A549 (cell line): ENCODE data around the gene DENND2D. TPM values are rescaled to one million over a fixed set of nuclear protein-coding genes. Genes with fewer than 3 reads are reported as not detected.

Experiments
- ATAC-seq, 2 experiments: fragments of 200-7000 bp in 1 of 2; fragments of >200 bp in 1 of 2; cut with Nextera tagmentation in 1 of 2; cut with Tn5 transposase in 1 of 2; 3 replicates each; pipeline versions ENCODE4 v1.8.0 to v1.9.1; 2018 to 2020; ENCODE audit warnings: mild to moderate bottlenecking in 1 of 2, moderate library complexity in 1 of 2
- CTCF ChIA-PET: fragments of 300-600 bp; sonication (Branson Sonifier 250); formaldehyde crosslinking; extraction: SDS; loops from one replicate; lab custom pipeline; 2021; ENCODE audit warnings: antibody characterized with exemption, inconsistent platforms; lab: Yijun Ruan, JAX
- POLR2A ChIA-PET: fragments of 350-600 bp; formaldehyde crosslinking; extraction: SDS; loops from one replicate; lab custom pipeline; 2021; ENCODE audit warnings: antibody characterized with exemption, inconsistent platforms; lab: Yijun Ruan, JAX
- DNase-seq, 2 experiments: peaks; one replicate each; pipeline versions ENCODE4 v3.0.0 to v3.0.0-alpha.2; 2011 to 2016; ENCODE audit warnings: low read depth in 1 of 2, low spot score in 1 of 2
- FAIRE-seq: peaks from 2 replicates; lab custom pipeline; 2011; peaks lifted over from hg19 to GRCh38; lab: Jason Lieb, UNC
- H3K27ac ChIP-seq, 2 experiments: fragments of >200 bp; sonication (Bioruptor Twin); formaldehyde crosslinking; 3 replicates each; pipeline ENCODE4 v1.5.1; 2016 to 2017
- H3K4me1 ChIP-seq: fragments of >200 bp; sonication (Bioruptor Twin); formaldehyde crosslinking; 3 replicates; pipeline ENCODE4 v1.6.1; 2016
- H3K4me2 ChIP-seq: fragments of >200 bp; sonication (Bioruptor Twin); formaldehyde crosslinking; 3 replicates; pipeline ENCODE4 v1.6.1; 2016
- H3K4me3 ChIP-seq: fragments of >200 bp; sonication (Bioruptor Twin); formaldehyde crosslinking; 3 replicates; pipeline ENCODE4 v1.5.1; 2016
- H3K9me3 ChIP-seq: fragments of >200 bp; sonication (Bioruptor Twin); formaldehyde crosslinking; 3 replicates; pipeline ENCODE4 v1.6.1; 2016
- CBX2 ChIP-seq: fragments of 200-600 bp; sonication (generic); IDR thresholded peaks from 2 replicates; pipeline ENCODE4 v1.6.1; 2016; ENCODE audit warnings: low read depth, mild to moderate bottlenecking, borderline replicate concordance
- CHD4 ChIP-seq: fragments of 200-600 bp; sonication (generic); IDR thresholded peaks from 2 replicates; pipeline ENCODE4 v1.6.1; 2016; ENCODE audit warnings: antibody characterized with exemption, mild to moderate bottlenecking, borderline replicate concordance
- E2F6 ChIP-seq: IDR thresholded peaks from 2 replicates; pipeline ENCODE4 v1.6.1; 2012; ENCODE audit warnings: low read depth, borderline replicate concordance
- EP300 ChIP-seq, 2 experiments: fragments of >200 bp; sonication (Bioruptor Twin); formaldehyde crosslinking; IDR thresholded peaks; 2 replicates in 1 of 2; 3 replicates in 1 of 2; pipeline ENCODE4 v1.6.1; 2016 to 2017
- ESRRA ChIP-seq: fragments of 150-350 bp; IDR thresholded peaks from 2 replicates; pipeline ENCODE4 v1.6.1; 2014; ENCODE audit warnings: mild to moderate bottlenecking, low read length, borderline replicate concordance
- FOSB ChIP-seq: fragments of 250-450 bp; sonication (Bioruptor Pico); IDR thresholded peaks from 2 replicates; pipeline ENCODE4 v1.5.0; 2020; ENCODE audit warnings: mild to moderate bottlenecking, moderate library complexity
- FOSL2 ChIP-seq, 2 experiments: fragments of 450-650 bp in 1 of 2; fragments of >200 bp in 1 of 2; sonication (Bioruptor Twin) in 1 of 2; formaldehyde crosslinking; IDR thresholded peaks; 2 replicates each; pipeline versions ENCODE4 v1.5.0 to v1.6.1; 2016 to 2020; ENCODE audit warnings: mild to moderate bottlenecking in 1 of 2, moderate library complexity in 1 of 2
- HOXA7 ChIP-seq: fragments of 250-450 bp; sonication (Bioruptor Pico); IDR thresholded peaks from 2 replicates; pipeline ENCODE4 v1.5.0; 2020; ENCODE audit warnings: mild to moderate bottlenecking, moderate library complexity
- JUN ChIP-seq, 2 experiments: fragments of >200 bp; sonication (Bioruptor Twin); formaldehyde crosslinking; IDR thresholded peaks; 2 replicates in 1 of 2; 3 replicates in 1 of 2; pipeline ENCODE4 v1.6.1; 2016 to 2017
- JUNB ChIP-seq: fragments of >200 bp; sonication (Bioruptor Twin); formaldehyde crosslinking; IDR thresholded peaks from 2 replicates; pipeline ENCODE4 v1.6.1; 2016
- KDM5A ChIP-seq: fragments of 200-600 bp; sonication (generic); IDR thresholded peaks from 2 replicates; pipeline ENCODE4 v1.6.1; 2016; ENCODE audit warnings: antibody characterized with exemption, mild to moderate bottlenecking
- MAX ChIP-seq: IDR thresholded peaks from 2 replicates; pipeline ENCODE4 v1.6.1; 2012
- NFE2L2 ChIP-seq: fragments of 150-350 bp; conservative IDR thresholded peaks from 2 replicates; pipeline ENCODE4 v1.6.1; 2014; ENCODE audit warnings: low read length
- NR3C1 ChIP-seq: fragments of >200 bp; sonication (Bioruptor Twin); formaldehyde crosslinking; IDR thresholded peaks from 3 replicates; pipeline ENCODE4 v1.6.1; 2017
- PHF8 ChIP-seq: fragments of 200-600 bp; sonication (generic); IDR thresholded peaks from 2 replicates; pipeline ENCODE4 v1.6.1; 2016; ENCODE audit warnings: low read depth, mild to moderate bottlenecking, antibody characterized with exemption, moderate library complexity, borderline replicate concordance
- SREBF2 ChIP-seq: fragments of 450-650 bp; IDR thresholded peaks from 2 replicates; pipeline ENCODE4 v1.6.1; 2014; ENCODE audit warnings: mild to moderate bottlenecking, moderate library complexity
- TFCP2L1 ChIP-seq: fragments of 250-450 bp; sonication (Bioruptor Pico); IDR thresholded peaks from 2 replicates; pipeline ENCODE4 v1.5.0; 2021; ENCODE audit warnings: mild to moderate bottlenecking
- TP53 ChIP-seq: fragments of 250-450 bp; sonication (Bioruptor Pico); IDR thresholded peaks from 2 replicates; pipeline ENCODE4 v1.5.0; 2021; ENCODE audit warnings: mild to moderate bottlenecking, moderate library complexity
- ZNF302 ChIP-seq: fragments of 250-450 bp; sonication (Bioruptor Pico); IDR thresholded peaks from 2 replicates; pipeline ENCODE4 v1.9.0; 2021; ENCODE audit warnings: inconsistent platforms, mild to moderate bottlenecking, moderate library complexity
- ZSCAN20 ChIP-seq: fragments of 250-450 bp; sonication (Bioruptor Pico); IDR thresholded peaks from 2 replicates; pipeline ENCODE4 v1.8.0; 2022; ENCODE audit warnings: mild to moderate bottlenecking, moderate library complexity
- WGBS: methylation state at CpG from one replicate; pipeline ENCODE4 v1.1.6; 2017; ENCODE audit errors: missing lambda C conversion rate; 5-methylcytosine and 5-hydroxymethylcytosine counted together
- polyA plus RNA-seq, 4 experiments: library from polyadenylated mRNA; depleted of rRNA in 3 of 4; stranded (reverse); fragments of >200 nt; fragmentation: RNase III in 1 of 4; extraction: RNeasy Plus Mini Kit Qiagen cat#74134 plus additional on column Dnase treatment in 1 of 4; gene quantifications; 2 replicates in 3 of 4; 3 replicates in 1 of 4; pipeline ENCODE4 v1.2.3, GENCODE V29; 2011 to 2017
- TF ChIP-seq, protein P1 (sequence below): fragments of 250-450 bp; sonication (Bioruptor Pico); IDR thresholded peaks from 2 replicates; pipeline ENCODE4 v1.5.0; 2020; ENCODE audit warnings: low read depth, mild to moderate bottlenecking, moderate library complexity

Gene DENND2D
- polyA plus RNA-seq, 2 of the 4 experiments (the other 2 are of a cell fraction) = 1.7 to 3.4 TPM

DNA sequence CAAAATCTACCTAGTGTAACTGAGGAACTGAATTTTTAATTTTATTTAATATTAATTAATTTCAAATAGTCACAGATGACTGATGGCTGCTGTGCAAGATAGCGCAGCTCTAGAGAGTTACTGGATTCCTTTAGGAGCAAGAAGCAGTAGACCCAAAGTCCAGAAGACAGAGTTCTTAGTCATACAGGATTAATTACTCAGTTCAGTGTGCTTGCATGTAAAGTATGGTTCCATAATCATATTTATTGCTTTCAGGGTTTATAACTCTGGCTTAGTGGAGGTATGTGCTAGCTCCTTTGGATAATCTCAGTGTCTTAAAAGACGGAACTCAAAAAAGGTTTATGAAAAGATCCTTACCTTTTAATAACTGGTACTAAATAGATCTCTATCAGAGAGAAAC is 43.0 kb downstream of the DENND2D start:
- no peak for TF ChIP-seq TFCP2L1 (CRISPR knock-in tag)
- no peak for TF ChIP-seq TP53 (CRISPR knock-in tag)
- no peak for TF ChIP-seq CBX2
- TF ChIP-seq MAX = no peak
- no peak for TF ChIP-seq ZNF302 (CRISPR knock-in tag)
- Histone ChIP-seq H3K4me2 (no peak overlapping the region), H3K27ac (no peak overlapping the region), H3K4me1 (no peaks in the 10 kb centered on the region), H3K9me3 (no peaks in the 10 kb centered on the region), H3K4me3 (no peak overlapping the region)
- DNase-seq (no peak), ATAC-seq (no peak), FAIRE-seq (no peak)
- WGBS = 96% methylated on average over 2 of the region's 2 CpGs
- ChIA-PET CTCF (no interaction called here), POLR2A (no interaction called here)

- FAIRE-seq = no peak
- no peak overlapping the region for H3K4me3 ChIP-seq
- H3K4me2 ChIP-seq = no peak overlapping the region
- no peaks in the 10 kb centered on the region for H3K9me3 ChIP-seq
- CTCF ChIA-PET = no interaction called here
- no peak overlapping the region for H3K27ac ChIP-seq
- WGBS = 94% methylated on average over 5 of the region's 5 CpGs
- no peak for DNase-seq
- no peak for TF ChIP-seq PHF8
- TF ChIP-seq, protein P1, sequence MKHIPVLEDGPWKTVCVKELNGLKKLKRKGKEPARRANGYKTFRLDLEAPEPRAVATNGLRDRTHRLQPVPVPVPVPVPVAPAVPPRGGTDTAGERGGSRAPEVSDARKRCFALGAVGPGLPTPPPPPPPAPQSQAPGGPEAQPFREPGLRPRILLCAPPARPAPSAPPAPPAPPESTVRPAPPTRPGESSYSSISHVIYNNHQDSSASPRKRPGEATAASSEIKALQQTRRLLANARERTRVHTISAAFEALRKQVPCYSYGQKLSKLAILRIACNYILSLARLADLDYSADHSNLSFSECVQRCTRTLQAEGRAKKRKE = no peak
- TF ChIP-seq JUN (IDR thresholded peaks at IDR 0.05) = no peak
- TF ChIP-seq NFE2L2 = no peak
- no peak for TF ChIP-seq MAX
- no peak for TF ChIP-seq ESRRA
- no peaks in the 10 kb centered on the region for H3K4me1 ChIP-seq
- ATAC-seq = no peak
- POLR2A ChIA-PET = no interaction called here
Observed at GRCh38 chr1:111154021-111154999, 46.1 kb downstream of the DENND2D start.

GRCh38 chr1:111151838-111152237 is 48.6 kb downstream of the DENND2D start:
- WGBS = 79% methylated on average over 3 of the region's 3 CpGs
- ATAC-seq (no peak), DNase-seq (no peak), FAIRE-seq (no peak)
- H3K27ac ChIP-seq = no peak overlapping the region
- H3K4me2 ChIP-seq = no peak overlapping the region
- CTCF ChIA-PET = no interaction called here
- POLR2A ChIA-PET = no interaction called here
- H3K4me1 ChIP-seq = no peaks in the 10 kb centered on the region
- H3K4me3 ChIP-seq = no peak overlapping the region
- no peaks in the 10 kb centered on the region for H3K9me3 ChIP-seq
- TF ChIP-seq NR3C1 (no peak), SREBF2 (no peak), ZSCAN20 (no peak), FOSB (CRISPR knock-in tag) (no peak), CHD4 (no peak), HOXA7 (no peak), KDM5A (no peak), FOSL2 (IDR thresholded peaks at IDR 0.05) (no peak), FOSL2 (CRISPR knock-in tag; IDR thresholded peaks at IDR 0.05) (no peak), MAX (no peak), EP300 (IDR thresholded peaks at IDR 0.05) (no peak), JUNB (no peak), E2F6 (no peak)
- TF ChIP-seq, protein P1 = no peak
